NCI-H2196 (cell line): ENCODE data around the gene KCND2.

Experiments
- DNase-seq: peaks from one replicate; lab custom pipeline; 2025; ENCODE audit not compliant: unreplicated experiment; lab: John Stamatoyannopoulos, UW

Gene KCND2

GRCh38 chr7:120797026-120797645 lies 524.2 kb downstream of the KCND2 start:
- no peak for DNase-seq

- DNase-seq, result no peak
Observed at GRCh38 chr7:120799147-120799546, 526.2 kb downstream of the KCND2 start.
